Raji (cell line): ENCODE measurements around the gene SPSB4.

Experiments
- POLR2A ChIP-seq: IDR thresholded peaks from 2 replicates; pipeline ENCODE4 v1.6.1; 2011; ENCODE audit warnings: low read depth, low read length, control low read depth; ENCODE audit not compliant: insufficient read depth

Gene SPSB4

DNA sequence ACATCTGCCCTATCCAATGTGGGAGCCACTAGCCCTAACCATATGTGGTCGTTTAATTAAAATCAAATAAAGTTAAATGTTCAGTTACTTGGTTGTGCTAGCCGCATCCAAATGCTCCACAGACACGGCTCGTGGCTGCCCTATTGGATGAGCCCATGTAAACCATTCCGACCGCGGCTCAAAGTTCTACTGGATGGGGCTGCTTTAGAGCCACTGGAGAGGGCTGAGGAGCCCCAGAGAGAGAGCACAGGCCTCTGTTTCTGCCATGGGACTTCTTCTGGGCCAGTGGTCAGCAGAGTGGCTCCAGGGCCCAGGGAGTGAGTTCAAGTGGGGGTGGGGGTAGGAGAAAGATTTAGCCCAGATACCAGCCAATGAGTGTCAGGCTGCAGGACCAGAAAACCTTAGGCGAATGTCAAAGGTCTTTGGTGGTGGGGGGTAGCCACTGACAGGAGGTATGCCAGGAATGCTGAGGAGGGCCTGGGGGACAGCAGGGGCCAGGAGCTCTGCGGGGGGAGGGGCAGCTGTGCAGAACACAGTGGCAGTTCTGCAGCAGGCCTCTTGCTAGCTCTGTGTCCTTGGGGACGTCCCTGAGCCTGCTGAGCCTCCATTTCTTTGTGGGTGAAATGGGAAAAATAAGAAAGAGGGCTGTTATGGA is 30.1 kb downstream of the SPSB4 start:
- TF ChIP-seq POLR2A, result no peak

DNA sequence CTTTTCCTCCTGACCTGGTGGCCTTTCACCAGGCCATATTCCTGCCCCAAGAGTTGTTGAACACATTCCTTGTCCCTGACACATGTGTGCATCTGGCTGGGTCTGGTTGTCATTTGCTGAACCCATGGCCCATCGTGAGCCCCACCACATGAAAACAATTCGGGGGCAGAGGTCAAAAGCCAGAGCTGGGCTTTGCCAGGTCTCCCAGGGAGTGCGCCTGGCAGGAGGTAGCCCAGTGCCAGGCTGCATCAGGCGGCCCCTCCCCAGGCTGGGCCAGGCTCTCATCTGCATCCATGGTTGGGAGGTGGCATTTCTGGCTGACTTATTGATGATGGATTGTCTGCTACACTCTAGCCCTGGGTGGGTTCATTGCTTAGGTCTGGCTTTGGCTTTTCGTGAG is 30.9 kb downstream of the SPSB4 start:
- no peak for TF ChIP-seq POLR2A

GRCh38 chr3:141083226-141083625 is 32.1 kb downstream of the SPSB4 start:
- TF ChIP-seq POLR2A, result no peak

DNA sequence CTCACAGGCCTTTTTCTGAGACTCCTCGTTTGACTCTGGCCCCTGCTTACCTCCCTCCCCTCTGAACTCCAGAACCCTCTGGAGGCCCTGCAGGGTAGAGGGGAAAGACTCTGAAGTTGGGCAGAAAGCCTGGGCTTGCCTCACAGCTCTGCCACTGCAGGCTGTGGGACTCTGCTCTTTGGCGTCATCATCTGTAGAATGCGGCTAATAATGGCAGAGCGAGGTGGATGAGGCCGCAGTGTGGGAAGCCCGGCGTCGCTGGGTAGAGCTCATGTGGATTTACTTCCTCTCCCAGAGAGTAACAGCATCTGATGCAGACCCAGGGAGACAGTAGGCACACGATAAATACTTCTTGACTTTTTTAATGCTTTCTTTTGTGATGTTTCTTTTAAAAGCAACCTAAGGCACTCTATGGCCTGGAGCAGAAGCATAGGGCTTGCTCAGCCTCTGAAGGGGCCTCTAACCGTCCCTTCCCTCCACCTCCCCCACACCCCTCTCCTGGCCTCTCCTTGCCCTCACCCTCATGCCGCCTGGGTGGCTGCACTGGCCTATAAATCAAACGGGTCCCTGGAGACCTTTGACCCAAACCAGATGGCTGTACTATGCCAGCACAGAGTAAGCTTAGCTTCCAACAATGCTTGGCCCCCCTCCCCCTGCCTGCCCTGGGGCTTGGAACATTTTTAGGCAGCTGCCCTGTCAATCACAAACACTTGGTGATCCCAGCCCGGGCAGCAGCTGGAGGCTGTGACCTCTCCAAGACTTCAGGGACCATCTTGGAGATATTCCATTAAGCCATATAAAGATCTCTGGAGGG is 32.9 kb downstream of the SPSB4 start:
- no peak for TF ChIP-seq POLR2A

DNA sequence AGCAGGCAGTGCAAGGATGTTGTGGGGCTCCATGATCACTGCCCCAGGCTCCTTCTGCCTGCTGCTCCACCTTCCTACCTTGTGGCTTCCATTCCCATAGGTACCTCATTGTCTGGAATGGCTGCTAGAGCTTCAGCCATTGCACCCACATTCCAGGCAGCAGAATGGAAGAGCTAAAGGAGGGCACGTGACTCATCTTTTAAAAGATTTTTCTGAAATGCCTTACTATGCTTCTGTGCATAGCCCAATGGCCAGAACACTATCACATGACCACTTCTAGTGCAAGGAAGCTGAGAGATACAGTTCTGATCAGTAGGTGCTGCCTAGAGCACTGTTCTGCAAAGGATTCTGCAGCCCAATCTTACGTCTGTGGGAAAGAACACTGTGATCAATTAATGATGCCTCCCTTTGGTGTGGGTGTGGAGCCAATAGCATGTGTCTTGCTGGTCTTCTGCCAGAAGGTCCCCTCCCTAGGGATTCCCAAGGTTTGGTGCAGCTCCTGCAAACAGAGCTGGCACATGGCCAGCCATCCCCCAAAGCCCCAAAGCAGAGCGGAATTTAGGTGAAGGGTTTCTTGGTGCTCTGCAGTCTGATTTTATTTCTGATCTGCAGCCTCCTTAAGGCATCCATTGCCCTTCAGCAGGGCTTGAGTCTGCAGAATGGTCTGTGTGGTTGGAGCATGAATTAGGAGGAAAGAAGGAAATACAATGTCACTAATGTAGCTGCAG is 34.4 kb downstream of the SPSB4 start:
- TF ChIP-seq POLR2A, result no peak

- no peak for TF ChIP-seq POLR2A
These were observed 35.0 kb downstream of the SPSB4 start for GRCh38 chr3:141086188-141086587.

- TF ChIP-seq POLR2A, result no peak
These were observed 36.1 kb downstream of the SPSB4 start for GRCh38 chr3:141087076-141087777.

- TF ChIP-seq POLR2A, result no peak
These were observed 36.6 kb downstream of the SPSB4 start for GRCh38 chr3:141087778-141088130.

GRCh38 chr3:141089339-141090152 is 38.4 kb downstream of the SPSB4 start:
- no peak for TF ChIP-seq POLR2A

DNA sequence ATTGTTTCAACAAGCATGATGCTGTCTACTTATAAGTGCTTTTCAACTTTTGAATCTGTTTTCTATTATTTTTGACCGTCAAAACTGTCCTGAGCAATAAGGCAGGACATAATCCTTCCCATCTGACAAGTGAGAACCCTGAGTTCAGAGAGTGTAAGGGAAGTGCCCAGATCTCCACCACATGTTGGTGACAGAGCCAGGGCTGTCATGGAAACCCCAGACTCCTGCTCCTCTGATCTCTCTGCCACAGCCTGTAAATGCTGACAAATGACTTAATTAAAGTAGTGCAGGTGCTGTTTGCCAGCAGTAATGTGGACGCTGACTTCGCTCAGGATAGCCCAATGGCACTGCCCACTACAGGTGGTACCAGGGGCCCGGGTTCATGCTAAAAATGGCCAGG is 40.3 kb downstream of the SPSB4 start:
- no peak for TF ChIP-seq POLR2A

DNA sequence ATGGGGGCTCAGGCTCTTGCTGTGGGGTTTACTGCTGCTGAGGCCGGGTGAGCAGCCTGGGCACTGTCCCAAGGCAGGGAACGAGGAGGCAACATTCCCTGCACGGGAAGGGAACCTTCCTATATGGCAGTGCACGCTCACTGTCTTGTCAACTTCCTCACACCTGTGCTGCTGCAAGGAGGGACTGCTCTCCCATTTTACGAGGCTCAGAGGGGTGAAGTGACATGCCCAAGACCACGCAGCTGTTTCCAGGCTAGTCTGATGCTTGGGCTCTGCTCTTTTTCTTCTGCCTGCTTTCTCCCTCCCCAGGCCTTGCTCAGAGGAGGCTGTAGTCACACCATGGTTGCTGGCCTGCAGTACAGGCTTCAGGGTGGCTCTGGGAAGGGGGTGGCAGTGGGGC is 41.5 kb downstream of the SPSB4 start:
- no peak for TF ChIP-seq POLR2A

DNA sequence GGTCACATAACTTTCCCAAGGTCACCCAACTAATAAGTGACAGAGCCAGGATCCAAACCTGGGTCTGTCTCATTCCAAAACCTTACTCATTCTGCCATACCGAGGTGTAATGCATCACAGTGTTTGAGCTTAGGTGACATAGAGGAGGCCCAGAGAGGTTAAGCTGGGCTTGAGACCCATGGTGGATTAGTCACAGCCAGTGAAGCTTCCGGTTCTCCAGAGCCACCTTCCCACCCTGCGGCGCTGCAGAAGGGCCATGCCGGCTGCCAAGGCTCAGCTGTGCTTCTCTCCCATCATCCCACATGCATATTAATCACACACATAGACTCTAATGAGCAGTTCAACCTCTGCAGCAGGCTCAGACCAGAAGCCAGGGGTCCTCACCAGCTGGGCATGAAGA is 42.2 kb downstream of the SPSB4 start:
- TF ChIP-seq POLR2A, result no peak

- TF ChIP-seq POLR2A, result no peak
These were observed 43.0 kb downstream of the SPSB4 start for GRCh38 chr3:141093971-141094684.
